GM19372 (cell line): ENCODE results near the gene CPNE1.
A peak's percentile ranks its signal among the peaks of the same experiment; 100 is the strongest.

ENCODE experiments used
- ATAC-seq: cut with Tn5 transposase; IDR thresholded peaks from one replicate; pipeline ENCODE4 v1.9.1; 2021; ENCODE audit warnings: mild to moderate bottlenecking, low read depth, moderate library complexity; ENCODE audit not compliant: unreplicated experiment

Gene CPNE1

DNA sequence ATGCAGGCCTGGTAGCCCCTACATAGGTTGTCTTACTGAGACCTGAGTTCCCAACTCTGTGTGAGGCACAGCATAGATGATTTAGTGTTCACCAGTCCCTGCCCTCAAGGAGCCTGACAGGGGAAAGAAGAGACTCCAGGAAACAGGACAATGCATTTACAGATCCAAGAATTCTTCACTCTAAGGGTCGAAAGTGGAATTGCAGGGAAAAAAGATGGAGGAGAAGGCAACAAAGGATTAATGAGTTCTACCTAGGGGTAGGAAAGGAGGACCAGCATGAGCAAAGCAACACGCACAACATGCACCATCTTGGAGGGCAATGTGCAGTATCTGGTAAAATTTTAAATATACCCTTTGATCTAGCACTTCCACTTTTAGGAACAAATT lies 43.1 kb downstream of the CPNE1 start:
- no peak for ATAC-seq

- ATAC-seq = no peak
Observed at GRCh38 chr20:35620818-35621559, 43.7 kb downstream of the CPNE1 start.

GRCh38 chr20:35619196-35620095 lies 45.3 kb downstream of the CPNE1 start:
- peak; percentile 23 for ATAC-seq

- ATAC-seq = no peak
Observed at GRCh38 chr20:35618263-35619131, 46.2 kb downstream of the CPNE1 start.

GRCh38 chr20:35617397-35618262 lies 47.1 kb downstream of the CPNE1 start:
- ATAC-seq = no peak

DNA sequence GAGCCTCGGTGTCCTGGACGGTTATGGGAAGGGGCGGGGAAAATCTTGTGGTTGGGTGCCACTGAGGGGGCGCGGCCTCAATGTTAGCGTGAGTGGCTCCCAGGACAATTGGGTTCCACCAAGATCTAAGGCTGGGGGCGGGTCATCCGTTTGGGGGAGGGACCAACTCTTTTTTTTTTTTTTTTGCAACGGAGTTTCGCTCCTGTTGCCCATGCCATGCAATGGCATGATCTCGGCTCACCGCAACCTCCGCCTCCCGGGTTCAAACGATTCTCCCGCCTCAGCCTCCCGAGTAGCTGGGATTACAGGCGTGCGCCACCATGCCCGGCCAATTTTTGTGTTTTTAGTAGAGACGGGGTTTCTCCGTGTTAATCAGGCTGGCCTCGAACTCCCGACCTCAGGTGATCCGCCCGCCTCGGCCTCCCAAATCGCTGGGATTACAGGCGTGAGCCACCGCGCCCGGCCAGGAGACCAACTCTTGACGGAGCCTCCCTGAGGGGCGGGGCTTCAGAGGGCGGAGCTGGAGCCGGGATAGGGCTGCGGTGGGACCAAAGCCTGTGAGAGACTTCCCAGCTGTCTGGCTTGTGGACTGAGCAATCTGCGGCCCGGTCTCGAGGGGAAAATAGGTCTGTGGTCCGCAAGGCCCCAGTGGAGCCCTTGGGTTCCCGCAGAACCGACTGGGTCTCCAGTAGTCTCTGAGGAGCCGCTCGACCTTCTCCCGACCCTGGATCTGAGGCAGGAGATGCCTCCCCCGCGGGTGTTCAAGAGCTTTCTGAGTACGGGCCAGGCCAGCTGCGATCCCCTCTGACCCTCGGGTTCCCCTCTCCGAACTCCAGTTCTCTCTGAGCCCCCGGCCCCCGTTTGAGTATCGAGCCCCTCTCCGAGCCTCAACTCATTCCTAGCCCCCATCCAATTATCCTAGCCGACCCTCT lies 48.0 kb downstream of the CPNE1 start:
- ATAC-seq = no peak

- ATAC-seq = peak; percentile 76
Observed at GRCh38 chr20:35615667-35616464, 48.8 kb downstream of the CPNE1 start, which contains the start of gene SPAG4. Gene SPAG4, plus strand, starts transcription at chr20:35615829. Its CDS starts 175 bp downstream, at chr20:35616004.

GRCh38 chr20:35611482-35611881 lies 53.2 kb downstream of the CPNE1 start:
- no peak for ATAC-seq

- ATAC-seq = no peak
Observed at GRCh38 chr20:35610833-35611427, 53.8 kb downstream of the CPNE1 start.

GRCh38 chr20:35607003-35607735 lies 57.5 kb downstream of the CPNE1 start:
- no peak for ATAC-seq

GRCh38 chr20:35606127-35606526 lies 58.6 kb downstream of the CPNE1 start:
- no peak for ATAC-seq

GRCh38 chr20:35604449-35604747 lies 60.3 kb downstream of the CPNE1 start:
- ATAC-seq = no peak

DNA sequence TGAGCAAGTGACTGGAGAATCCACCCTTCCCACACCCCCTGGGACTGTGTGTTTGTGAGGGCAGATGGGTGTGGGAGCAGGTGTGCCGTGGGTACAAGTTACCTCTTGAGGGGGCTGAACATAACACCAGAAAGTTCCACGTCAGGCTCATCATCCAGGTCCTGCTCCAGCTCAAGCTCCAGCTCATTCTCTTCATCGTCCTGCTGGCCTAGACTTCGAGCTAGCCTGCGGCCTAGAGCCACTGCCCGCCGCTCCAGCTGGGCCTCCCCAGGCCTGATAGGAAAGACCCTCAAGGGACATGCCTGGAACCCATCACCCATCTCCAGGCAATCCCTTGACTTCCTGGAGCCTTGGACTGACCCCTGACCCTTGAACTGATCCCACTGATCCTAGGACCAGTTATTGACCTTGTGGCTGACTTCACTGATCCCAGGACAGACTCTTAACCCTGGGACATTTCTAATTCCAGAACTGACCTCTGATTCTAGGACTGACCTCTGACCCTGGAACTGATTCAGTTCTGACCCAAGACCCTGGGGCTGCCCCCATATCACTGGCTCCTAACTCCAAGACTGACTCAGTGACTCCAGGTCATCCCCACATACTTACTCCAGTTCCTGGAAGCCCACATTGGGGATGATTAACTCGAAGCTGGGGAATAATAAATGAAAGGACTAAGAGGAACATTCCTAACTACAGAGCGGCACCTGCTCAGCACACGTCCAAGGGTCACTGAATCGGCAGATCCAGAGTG lies 60.8 kb downstream of the CPNE1 start:
- no peak for ATAC-seq

DNA sequence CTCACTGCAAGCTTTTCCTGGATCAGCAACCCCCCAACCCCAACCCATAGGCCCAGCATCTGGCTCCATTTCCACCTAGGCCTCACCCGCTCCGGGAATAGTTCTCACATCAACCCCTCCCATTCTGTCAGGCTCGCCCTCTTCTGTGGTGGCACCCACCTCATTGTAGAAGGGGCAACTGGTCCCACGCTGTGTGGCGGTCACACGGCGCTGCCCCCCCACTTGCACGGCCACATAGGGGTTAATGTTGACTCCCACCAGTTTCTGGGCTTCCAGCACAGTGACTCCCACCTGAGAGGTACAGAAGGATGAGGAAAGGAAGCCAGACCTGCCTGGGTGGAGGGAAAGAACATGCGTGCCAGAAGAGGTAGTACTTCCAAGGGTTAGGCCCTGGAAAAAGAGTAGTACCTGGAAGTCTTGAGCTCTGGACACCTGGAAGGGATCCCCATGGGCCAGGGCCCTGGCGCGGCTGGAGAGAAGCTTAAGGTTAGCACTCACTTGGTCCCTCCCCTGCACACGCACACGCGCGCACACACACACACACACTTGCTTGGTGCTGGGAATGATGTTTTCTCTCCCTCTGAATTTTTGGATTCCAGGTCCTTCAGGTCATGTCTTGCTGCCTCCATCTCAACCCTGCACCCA lies 61.7 kb downstream of the CPNE1 start:
- ATAC-seq = no peak

GRCh38 chr20:35601990-35602389 lies 62.7 kb downstream of the CPNE1 start:
- no peak for ATAC-seq
